GM21381 (cell line): ENCODE data around the gene TMEM212.

Experiments used
- ATAC-seq: cut with Tn5 transposase; IDR thresholded peaks from one replicate; pipeline ENCODE4 v1.9.1; 2021; ENCODE audit warnings: mild to moderate bottlenecking, moderate library complexity; ENCODE audit not compliant: unreplicated experiment

TMEM212 gene

GRCh38 chr3:171842864-171843518 lies at the start of gene TMEM212:
TMEM212 (plus strand) TSS chr3:171843349; CDS start chr3:171843384, 35 bp downstream.
- no peak for ATAC-seq

GRCh38 chr3:171796625-171797264 lies 46.4 kb upstream of the TMEM212 start:
- ATAC-seq: no peak

- ATAC-seq: no peak
These were observed 45.9 kb upstream of the TMEM212 start for GRCh38 chr3:171797265-171797679.

- no peak for ATAC-seq
These were observed 45.3 kb upstream of the TMEM212 start for GRCh38 chr3:171797873-171798272.

GRCh38 chr3:171799501-171799900 lies 43.6 kb upstream of the TMEM212 start:
- ATAC-seq: no peak

- ATAC-seq: no peak
These were observed 41.2 kb upstream of the TMEM212 start for GRCh38 chr3:171801738-171802589.

GRCh38 chr3:171802590-171802956 lies 40.6 kb upstream of the TMEM212 start:
- ATAC-seq: no peak

GRCh38 chr3:171803044-171803443 lies 40.1 kb upstream of the TMEM212 start:
- ATAC-seq: no peak

- ATAC-seq: no peak
These were observed 38.3 kb upstream of the TMEM212 start for GRCh38 chr3:171804618-171805389.

- ATAC-seq: no peak
These were observed 37.5 kb upstream of the TMEM212 start for GRCh38 chr3:171805687-171806086.

GRCh38 chr3:171806200-171807128 lies 36.7 kb upstream of the TMEM212 start:
- no peak for ATAC-seq

- ATAC-seq: no peak
These were observed 35.9 kb upstream of the TMEM212 start for GRCh38 chr3:171807129-171807675.

- ATAC-seq: no peak
These were observed 35.3 kb upstream of the TMEM212 start for GRCh38 chr3:171807806-171808205.

GRCh38 chr3:171809611-171809860 lies 33.6 kb upstream of the TMEM212 start:
- ATAC-seq: peak; percentile 33

- peak; percentile 65 for ATAC-seq
These were observed 33.1 kb upstream of the TMEM212 start, which contains the start of gene PLD1 for GRCh38 chr3:171809861-171810628. PLD1 (minus strand) TSS chr3:171810483; CDS start chr3:171738051, 72,432 bp downstream.

- no peak for ATAC-seq
These were observed 32.4 kb upstream of the TMEM212 start for GRCh38 chr3:171810629-171811294.

- no peak for ATAC-seq
These were observed 31.7 kb upstream of the TMEM212 start for GRCh38 chr3:171811295-171811912.

GRCh38 chr3:171811913-171812335 lies 31.2 kb upstream of the TMEM212 start:
- ATAC-seq: no peak
